ENCODE data around the gene ZNF608.

- TF ChIP-seq CTCF (IDR thresholded peaks at IDR 0.05) (no peak), POLR2A (IDR thresholded peaks at IDR 0.05) (no peak), EP300 (IDR thresholded peaks at IDR 0.05) (no peak)
Measured at GRCh38 chr5:124772457-124773200, 26.2 kb upstream of the ZNF608 start.
